H1 (cell line): ENCODE data around the gene SMC6.

Source experiments
- ASH2L ChIP-seq: fragments of 200-600, 300-600 bp; sonication (generic); IDR thresholded peaks from one replicate; pipeline ENCODE4 v1.7.1; 2017; ENCODE audit warnings: low read length
- CEBPB ChIP-seq: IDR thresholded peaks from 2 replicates; pipeline ENCODE4 v1.6.1; 2012; ENCODE audit warnings: low read depth, low read length
- CREB1 ChIP-seq: IDR thresholded peaks from 2 replicates; pipeline ENCODE4 v1.6.1; 2012; ENCODE audit warnings: inconsistent platforms
- CTCF ChIP-seq, 3 experiments: IDR thresholded peaks; 1 replicate in 2 of 3; 2 replicates in 1 of 3; pipeline versions ENCODE4 v1.5.1 to v1.6.1; 2011; ENCODE audit warnings: low read length in 3 of 3, mild to moderate bottlenecking in 3 of 3, inconsistent platforms in 2 of 3, low read depth in 1 of 3, moderate library complexity in 1 of 3; ENCODE audit not compliant: insufficient read depth in 1 of 3; ENCODE audit errors: control extremely low read depth in 1 of 3
- EP300 ChIP-seq, 2 experiments: IDR thresholded peaks; 1 replicate in 1 of 2; 2 replicates in 1 of 2; pipeline ENCODE4 v1.6.1; 2011 to 2012; ENCODE audit warnings: low read depth in 2 of 2, low read length in 2 of 2, mild to moderate bottlenecking in 2 of 2, borderline replicate concordance in 1 of 2, inconsistent platforms in 1 of 2, moderate library complexity in 1 of 2
- EZH2 ChIP-seq: fragments of 200-600 bp; sonication (generic); IDR thresholded peaks from 2 replicates; pipeline ENCODE4 v1.7.1; 2012; ENCODE audit warnings: low read depth, mild to moderate bottlenecking, moderate library complexity, low read length, inconsistent platforms; ENCODE audit not compliant: severe bottlenecking
- GTF2F1 ChIP-seq: IDR thresholded peaks from 2 replicates; pipeline ENCODE4 v1.6.1; 2012; ENCODE audit warnings: low read depth, low read length, improper control_type of control experiment, borderline replicate concordance
- RAD21 ChIP-seq, 2 experiments: IDR thresholded peaks in 1 of 2; conservative IDR thresholded peaks in 1 of 2; 2 replicates each; pipeline ENCODE4 v1.6.1; 2011; ENCODE audit warnings: low read depth in 2 of 2, low read length in 2 of 2, improper control_type of control experiment in 1 of 2, inconsistent platforms in 1 of 2, mild to moderate bottlenecking in 1 of 2, moderate library complexity in 1 of 2
- SRF ChIP-seq: IDR thresholded peaks from 2 replicates; pipeline ENCODE4 v1.6.1; 2011; ENCODE audit warnings: mild to moderate bottlenecking, low read depth, low read length, moderate library complexity
- SUZ12 ChIP-seq: fragments of 200-600 bp; sonication (generic); IDR thresholded peaks from 2 replicates; pipeline ENCODE4 v1.6.1; 2012; ENCODE audit warnings: mild to moderate bottlenecking, inconsistent platforms, low read length, moderate library complexity, mixed read lengths
- YY1 ChIP-seq: IDR thresholded peaks from 2 replicates; pipeline ENCODE4 v1.6.1; 2011; ENCODE audit warnings: low read depth, mild to moderate bottlenecking, low read length

GRCh38 chr2:17759805-17760204 is 6.2 kb upstream of the SMC6 start:
- TF ChIP-seq CTCF (IDR thresholded peaks at IDR 0.05; ENCODE audit: control extremely low read depth in 1 of 3, insufficient read depth in 1 of 3, low read depth in 1 of 3, low read length in 3 of 3) (no peak), EP300 (IDR thresholded peaks at IDR 0.05; ENCODE audit: borderline replicate concordance in 1 of 2, low read depth in 2 of 2, low read length in 2 of 2) (no peak), YY1 (no peak), RAD21 (IDR thresholded peaks at IDR 0.05 in 1 of 2, conservative IDR thresholded peaks at IDR 0.05 in 1 of 2; ENCODE audit: low read depth in 2 of 2, low read length in 2 of 2) (no peak), CREB1 (no peak), SRF (no peak), SUZ12 (no peak), CEBPB (peak; percentile 61; the same call in 1 of the 2 replicates), GTF2F1 (no peak), ASH2L (no peak), EZH2 (no peak)
